K562 (cell line): ENCODE measurements around the gene PI4KA. TPM values are rescaled to one million over a fixed set of nuclear protein-coding genes. Genes with fewer than 3 reads are reported as not detected.
A peak's percentile ranks its signal among the peaks of the same experiment; 100 is the strongest.

Experiments
- ATAC-seq: fragments of 200-7000 bp; cut with Tn5 transposase; 3 replicates; pipeline ENCODE4 v1.9.1; 2020; ENCODE audit warnings: moderate library complexity
- BruUV-seq: library from RNA; stranded (reverse); fragments of 400-500 nt; replicated peaks from 2 replicates; lab custom pipeline; 2021; lab: Mats Ljungman, UMichigan
- CTCF ChIA-PET: fragments of 300-600 bp; formaldehyde crosslinking; extraction: SDS; loops from one replicate; lab custom pipeline; 2021; ENCODE audit warnings: low intra/inter-chr PET ratio; lab: Yijun Ruan, JAX
- POLR2A ChIA-PET: fragments of 300-600, 350-650 bp; sonication (Branson Sonifier 250); formaldehyde crosslinking; extraction: SDS; loops from one replicate; lab custom pipeline; 2021; ENCODE audit warnings: antibody characterized with exemption, inconsistent platforms; lab: Yijun Ruan, JAX
- DNase-seq, 4 experiments: peaks; one replicate each; pipeline versions ENCODE4 v3.0.0 to v3.0.0-alpha.2; 2011 to 2018; ENCODE audit warnings: low spot score in 3 of 4, mixed read lengths in 3 of 4; ENCODE audit errors: extremely low read depth in 1 of 4
- FAIRE-seq: peaks from 2 replicates; lab custom pipeline; 2011; peaks lifted over from hg19 to GRCh38; lab: Jason Lieb, UNC
- H2AFZ ChIP-seq: 2 replicates; pipeline ENCODE4 v1.6.0; 2011; ENCODE audit warnings: low read depth, low read length, control low read depth, inconsistent platforms
- H3K27ac ChIP-seq: fragments of 200-600 bp; 3 replicates; pipeline ENCODE4 v1.8.0; 2011; ENCODE audit warnings: low read depth, mild to moderate bottlenecking, control low read depth, inconsistent platforms, low read length, moderate library complexity, mixed read lengths; ENCODE audit errors: extremely low read depth
- H3K27me3 ChIP-seq, 2 experiments: fragments of 300-600 bp in 1 of 2; 2 replicates in 1 of 2; 3 replicates in 1 of 2; pipeline versions ENCODE4 v1.6.0 to v1.8.0; 2011; ENCODE audit warnings: inconsistent platforms in 2 of 2, low read length in 2 of 2, mild to moderate bottlenecking in 1 of 2, mixed read lengths in 1 of 2, moderate library complexity in 1 of 2; ENCODE audit not compliant: control insufficient read depth in 2 of 2, insufficient read depth in 2 of 2
- H3K36me3 ChIP-seq: fragments of 300-600 bp; 3 replicates; pipeline ENCODE4 v1.8.0; 2011; ENCODE audit warnings: mild to moderate bottlenecking, low read length, inconsistent platforms; ENCODE audit not compliant: control insufficient read depth, insufficient read depth
- H3K4me1 ChIP-seq, 2 experiments: fragments of 200-600 bp in 1 of 2; replicated peaks in 1 of 2; 2 replicates in 1 of 2; 3 replicates in 1 of 2; pipeline versions ENCODE4 v1.5.1 to v1.8.0; 2011; ENCODE audit warnings: inconsistent platforms in 2 of 2, low read length in 2 of 2, mild to moderate bottlenecking in 1 of 2, mixed read lengths in 1 of 2, moderate library complexity in 1 of 2; ENCODE audit not compliant: control insufficient read depth in 2 of 2, insufficient read depth in 2 of 2
- H3K4me2 ChIP-seq: 2 replicates; pipeline ENCODE4 v1.6.1; 2011; ENCODE audit warnings: low read length, control low read depth, inconsistent platforms, mixed read lengths; ENCODE audit not compliant: insufficient read depth
- H3K4me3 ChIP-seq: fragments of 200-600 bp; sonication (generic), shearing (Covaris generic); 2 replicates; pipeline ENCODE4 v1.5.1; 2016; ENCODE audit warnings: control low read depth, inconsistent platforms
- H3K79me2 ChIP-seq: fragments of 200-600 bp; 3 replicates; pipeline ENCODE4 v1.8.0; 2011; ENCODE audit warnings: low read length, inconsistent platforms; ENCODE audit not compliant: control insufficient read depth, insufficient read depth
- H3K9ac ChIP-seq, 2 experiments: 2 replicates each; pipeline versions ENCODE4 v1.6.0 to v1.6.1; 2011; ENCODE audit warnings: low read depth in 2 of 2, low read length in 2 of 2, control low read depth in 1 of 2, inconsistent platforms in 1 of 2, mild to moderate bottlenecking in 1 of 2, mixed read lengths in 1 of 2; ENCODE audit not compliant: insufficient read depth in 1 of 2
- H3K9me1 ChIP-seq: one replicate; pipeline ENCODE4 v1.6.0; 2011; ENCODE audit warnings: inconsistent platforms, mild to moderate bottlenecking, low read length, moderate library complexity; ENCODE audit not compliant: control insufficient read depth, insufficient read depth
- H3K9me3 ChIP-seq: replicated peaks from 2 replicates; pipeline ENCODE4 v1.5.1; 2011; ENCODE audit warnings: low read depth, low read length, inconsistent platforms; ENCODE audit not compliant: control insufficient read depth, insufficient read depth
- H4K20me1 ChIP-seq: replicated peaks from 2 replicates; pipeline ENCODE4 v1.6.1; 2011; ENCODE audit warnings: low read length, inconsistent platforms, mixed read lengths; ENCODE audit not compliant: control insufficient read depth, insufficient read depth
- ATF1 ChIP-seq, 2 experiments: fragments of 450-650 bp in 1 of 2; IDR thresholded peaks; 2 replicates each; pipeline ENCODE4 v1.6.1; 2016; ENCODE audit warnings: missing compliant biosample characterization in 1 of 2, missing genetic modification characterization in 1 of 2
- CAMTA2 ChIP-seq: fragments of 250-450 bp; sonication (Bioruptor Pico); conservative IDR thresholded peaks from 2 replicates; pipeline ENCODE4 v1.5.1; 2022
- CHD1 ChIP-seq: fragments of 200-600 bp; sonication (generic); IDR thresholded peaks from one replicate; pipeline ENCODE4 v1.6.1; 2012; ENCODE audit warnings: mild to moderate bottlenecking, moderate library complexity, low read length, inconsistent platforms
- GABPB1 ChIP-seq: sonication (generic); formaldehyde crosslinking; IDR thresholded peaks from 2 replicates; pipeline ENCODE4 v1.8.0; 2022; ENCODE audit warnings: mild to moderate bottlenecking, missing genetic modification reagents
- GATA2 ChIP-seq: sonication (generic); formaldehyde crosslinking; IDR thresholded peaks from 2 replicates; pipeline ENCODE4 v1.4.0; 2020; ENCODE audit warnings: mild to moderate bottlenecking, missing genetic modification reagents
- HDAC6 ChIP-seq: IDR thresholded peaks from 2 replicates; pipeline ENCODE4 v1.6.1; 2012; ENCODE audit warnings: low read depth, mild to moderate bottlenecking, control low read depth, inconsistent platforms, low read length, moderate library complexity
- HDAC8 ChIP-seq: fragments of 450-650 bp; IDR thresholded peaks from 2 replicates; pipeline ENCODE4 v1.6.1; 2016; ENCODE audit warnings: mild to moderate bottlenecking, missing genetic modification characterization, moderate library complexity, missing compliant biosample characterization
- ID3 ChIP-seq, 2 experiments: fragments of 250-450 bp in 1 of 2; fragments of 450-650 bp in 1 of 2; sonication (Bioruptor Pico) in 1 of 2; IDR thresholded peaks; 2 replicates each; pipeline versions ENCODE4 v1.6.1 to v1.8.0; 2016 to 2021; ENCODE audit warnings: mild to moderate bottlenecking in 2 of 2, moderate library complexity in 2 of 2, missing compliant biosample characterization in 1 of 2, missing genetic modification characterization in 1 of 2
- THAP12 ChIP-seq: fragments of 250-450 bp; sonication (Bioruptor Pico); IDR thresholded peaks from 2 replicates; pipeline ENCODE4 v1.9.0; 2021; ENCODE audit warnings: mild to moderate bottlenecking, inconsistent platforms
- WHSC1 ChIP-seq: IDR thresholded peaks from one replicate; pipeline ENCODE4 v1.6.1; 2012; ENCODE audit warnings: low read length, control low read depth, inconsistent platforms
- WGBS: fragments of 100-300 bp; shearing (Covaris generic); methylation state at CpG from one replicate; pipeline ENCODE4 v1.1.6; 2016; ENCODE audit warnings: low coverage, mixed read lengths; ENCODE audit not compliant: insufficient coverage; ENCODE audit errors: missing lambda C conversion rate; 5-methylcytosine and 5-hydroxymethylcytosine counted together
- in situ Hi-C: fragments of 300-500 bp; cut with MboI; formaldehyde crosslinking; loops from 4 replicates; pipeline ENCODE4 v1.15.0; 2018; ENCODE audit warnings: inconsistent platforms, mixed read lengths
- intact Hi-C: fragments of 100-400 bp; cut with micrococcal nuclease; formaldehyde crosslinking; loops from 2 replicates; pipeline ENCODE4 v1.14.2; 2022
- polyA plus RNA-seq, 8 experiments: library from polyadenylated mRNA; depleted of rRNA in 4 of 8; stranded (reverse) in 5 of 8; unstranded in 3 of 8; fragments of >200 nt; fragmentation: Nextera tagmentation in 2 of 8; fragmentation: Illumina TruSeq in 1 of 8; extraction: Ambion mirVana in 2 of 8; extraction: Trizol in 1 of 8; gene quantifications; 2 replicates each; pipeline versions ENCODE4 v1.2.1 to v1.2.3, GENCODE V29; 2011 to 2014; ENCODE audit warnings: inconsistent platforms in 1 of 8, missing spikeins in 1 of 8
- total RNA-seq, 7 experiments: library from RNA; depleted of rRNA in 6 of 7; stranded (reverse); fragments of >200 nt in 6 of 7; fragmentation: Illumina TruSeq in 2 of 7; extraction: Trizol in 2 of 7; gene quantifications; 2 replicates each; pipeline versions ENCODE4 v1.2.1 to v1.2.3, GENCODE V29; 2011 to 2021; ENCODE audit warnings: low replicate concordance in 1 of 7
- TF ChIP-seq, protein P1 (sequence below): fragments of 450-650 bp; IDR thresholded peaks from 2 replicates; pipeline ENCODE4 v1.6.1; 2018; ENCODE audit warnings: mild to moderate bottlenecking, low read depth; ENCODE audit not compliant: partially characterized antibody
- TF ChIP-seq, protein P2 (sequence below): sonication (generic); formaldehyde crosslinking; IDR thresholded peaks from 2 replicates; pipeline ENCODE4 v1.8.0; 2022; ENCODE audit warnings: mild to moderate bottlenecking, missing genetic modification reagents, borderline replicate concordance

PI4KA gene
- total and polyA plus RNA-seq, 9 of the 15 experiments (the other 6 are each of a cell fraction or from before 2014, with no cell fraction given), result 7.3 to 187 (median 84.7) TPM

- CTCF ChIA-PET, result interaction anchor here (0.6 kb wide), 1 partner anchor 179 kb away, joined by 4 read pairs; the partner anchor contains the start of gene AIFM3
- TF ChIP-seq CHD1 (peak; percentile 51), THAP12 (CRISPR knock-in tag) (0 out of 2 replicates have a peak, but pooled peaks have one; percentile 39), ATF1 (CRISPR knock-in tag; IDR thresholded peaks at IDR 0.05) (0 out of 2 replicates have a peak, but pooled peaks have one; percentile 11), ATF1 (tag; IDR thresholded peaks at IDR 0.05) (no peak), ID3 (CRISPR knock-in tag; IDR thresholded peaks at IDR 0.05) (no peak), ID3 (tag; IDR thresholded peaks at IDR 0.05) (0 out of 2 replicates have a peak, but pooled peaks have one; percentile 20), HDAC6 (0 out of 2 replicates have a peak, but pooled peaks have one; percentile 20), WHSC1 (peak; percentile 45), GABPB1 (0 out of 2 replicates have a peak, but pooled peaks have one; percentile 20), HDAC8 (tag) (peak; percentile 52; the same call in 1 of the 2 replicates), GATA2 (CRISPR knock-in tag) (no peak), CAMTA2 (CRISPR knock-in tag) (0 out of 2 replicates have a peak, but pooled peaks have one; percentile 11)
- TF ChIP-seq, protein P1, sequence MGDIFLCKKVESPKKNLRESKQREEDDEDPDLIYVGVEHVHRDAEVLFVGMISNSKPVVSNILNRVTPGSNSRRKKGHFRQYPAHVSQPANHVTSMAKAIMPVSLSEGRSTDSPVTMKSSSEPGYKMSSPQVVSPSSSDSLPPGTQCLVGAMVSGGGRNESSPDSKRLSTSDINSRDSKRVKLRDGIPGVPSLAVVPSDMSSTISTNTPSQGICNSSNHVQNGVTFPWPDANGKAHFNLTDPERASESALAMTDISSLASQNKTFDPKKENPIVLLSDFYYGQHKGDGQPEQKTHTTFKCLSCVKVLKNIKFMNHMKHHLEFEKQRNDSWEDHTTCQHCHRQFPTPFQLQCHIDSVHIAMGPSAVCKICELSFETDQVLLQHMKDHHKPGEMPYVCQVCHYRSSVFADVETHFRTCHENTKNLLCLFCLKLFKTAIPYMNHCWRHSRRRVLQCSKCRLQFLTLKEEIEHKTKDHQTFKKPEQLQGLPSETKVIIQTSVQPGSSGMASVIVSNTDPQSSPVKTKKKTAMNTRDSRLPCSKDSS, result no peak
- TF ChIP-seq, protein P2, sequence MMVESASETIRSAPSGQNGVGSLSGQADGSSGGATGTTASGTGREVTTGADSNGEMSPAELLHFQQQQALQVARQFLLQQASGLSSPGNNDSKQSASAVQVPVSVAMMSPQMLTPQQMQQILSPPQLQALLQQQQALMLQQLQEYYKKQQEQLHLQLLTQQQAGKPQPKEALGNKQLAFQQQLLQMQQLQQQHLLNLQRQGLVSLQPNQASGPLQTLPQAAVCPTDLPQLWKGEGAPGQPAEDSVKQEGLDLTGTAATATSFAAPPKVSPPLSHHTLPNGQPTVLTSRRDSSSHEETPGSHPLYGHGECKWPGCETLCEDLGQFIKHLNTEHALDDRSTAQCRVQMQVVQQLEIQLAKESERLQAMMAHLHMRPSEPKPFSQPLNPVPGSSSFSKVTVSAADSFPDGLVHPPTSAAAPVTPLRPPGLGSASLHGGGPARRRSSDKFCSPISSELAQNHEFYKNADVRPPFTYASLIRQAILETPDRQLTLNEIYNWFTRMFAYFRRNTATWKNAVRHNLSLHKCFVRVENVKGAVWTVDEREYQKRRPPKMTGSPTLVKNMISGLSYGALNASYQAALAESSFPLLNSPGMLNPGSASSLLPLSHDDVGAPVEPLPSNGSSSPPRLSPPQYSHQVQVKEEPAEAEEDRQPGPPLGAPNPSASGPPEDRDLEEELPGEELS (CRISPR knock-in tag), result peak; percentile 56; the same call in 1 of the 2 replicates
These were observed 70.6 kb downstream of the PI4KA start for GRCh38 chr22:20787746-20788626.

More at GRCh38 chr22:20787746-20788626, 70.6 kb downstream of the PI4KA start:
- H3K27me3 ChIP-seq, result no peaks in the 10 kb centered on the region
- no peaks in the 10 kb centered on the region for H3K9me3 ChIP-seq
- no peaks in the 10 kb centered on the region for H3K79me2 ChIP-seq
- in situ Hi-C loops, result loop anchor here (25.0 kb wide), 2 partner anchors 349 to 1951 kb away; no protein-coding TSS in a partner anchor
- POLR2A ChIA-PET, result interaction anchor here (0.6 to 2.6 kb wide), 4 partner anchors 10 to 196 kb away, joined by 3 to 27 read pairs (median 6); no protein-coding TSS in a partner anchor
- H3K27ac ChIP-seq, result no peak overlapping the region
- DNase-seq (no peak), FAIRE-seq (no peak), ATAC-seq (no peak)
- 92% methylated on average over 4 of the region's 4 CpGs for WGBS
- H3K4me2 ChIP-seq, result no peak overlapping the region
- peak overlapping the region in 1 of 2 experiments; percentile 18; a peak in 1 of 4 replicates for H3K9ac ChIP-seq
- peaks cover 30% of the 10 kb centered on the region for H4K20me1 ChIP-seq
- H3K4me3 ChIP-seq, result no peak overlapping the region
- peaks cover 0 to 3% of the 10 kb centered on the region in 2 experiments; a peak in 2 of 5 replicates for H3K4me1 ChIP-seq
- no peak overlapping the region for H2AFZ ChIP-seq
- no TSS peak for BruUV-seq
- H3K9me1 ChIP-seq, result peaks cover 13% of the 10 kb centered on the region
- peaks cover 61% of the 10 kb centered on the region for H3K36me3 ChIP-seq
- intact Hi-C loops, result no loop called here
